Measurements from ENCODE around the gene GAB3. TPM values are rescaled to one million over a fixed set of nuclear protein-coding genes. Genes with fewer than 3 reads are reported as not detected.

Gene GAB3
- total RNA-seq, 1 experiment from 2014 or later = not detected

- H3K27me3 Mint-ChIP-seq (ENCODE audit: insufficient read depth, unreplicated experiment) = peaks cover 2% of the 10 kb centered on the region
- H3K4me1 Mint-ChIP-seq (ENCODE audit: low read depth, unreplicated experiment) = no peaks in the 10 kb centered on the region
- H3K9me3 Mint-ChIP-seq (ENCODE audit: unreplicated experiment) = no peaks in the 10 kb centered on the region
- H3K4me3 Mint-ChIP-seq (ENCODE audit: unreplicated experiment) = no peak overlapping the region
- no peak overlapping the region for H3K4me3 ChIP-seq (ENCODE audit: low read depth, low read length)
- no peaks in the 10 kb centered on the region for H3K36me3 Mint-ChIP-seq (ENCODE audit: insufficient read depth, unreplicated experiment)
- no peaks in the 10 kb centered on the region for H3K9me3 ChIP-seq
- H3K27me3 ChIP-seq (replicated peaks; ENCODE audit: control insufficient read depth, insufficient read depth, low read length) = no peaks in the 10 kb centered on the region
- no peak overlapping the region for H3K27ac Mint-ChIP-seq (ENCODE audit: unreplicated experiment)
- CTCF ChIA-PET = no interaction called here
- DNase-seq = no peak
- POLR2A ChIA-PET = no interaction called here
- TF ChIP-seq CTCF (IDR thresholded peaks at IDR 0.05; ENCODE audit: insufficient read depth in 1 of 2, low read depth in 1 of 2, low read length in 1 of 2, severe bottlenecking in 1 of 2, unreplicated experiment in 1 of 2) = no peak
- H3K36me3 ChIP-seq (ENCODE audit: control insufficient read depth, insufficient read depth, low read length) = no peaks in the 10 kb centered on the region
- BruUV-seq (replicated peaks) = no TSS peak
- intact Hi-C loops (cut with micrococcal nuclease; ENCODE audit: unreplicated experiment) = no loop called here
- no peaks in the 10 kb centered on the region for H3K4me1 ChIP-seq
Measured at GRCh38 chrX:154742613-154743012, 8.3 kb downstream of the GAB3 start.

- Mint-ChIP-seq H3K4me1 (ENCODE audit: low read depth, unreplicated experiment) (no peaks in the 10 kb centered on the region), H3K4me3 (ENCODE audit: unreplicated experiment) (no peak overlapping the region), H3K36me3 (ENCODE audit: insufficient read depth, unreplicated experiment) (no peaks in the 10 kb centered on the region), H3K9me3 (ENCODE audit: unreplicated experiment) (no peaks in the 10 kb centered on the region), H3K27ac (ENCODE audit: unreplicated experiment) (no peak overlapping the region), H3K27me3 (ENCODE audit: insufficient read depth, unreplicated experiment) (peaks cover 13% of the 10 kb centered on the region)
- POLR2A ChIA-PET = no interaction called here
- TF ChIP-seq CTCF (IDR thresholded peaks at IDR 0.05; ENCODE audit: insufficient read depth in 1 of 2, low read depth in 1 of 2, low read length in 1 of 2, severe bottlenecking in 1 of 2, unreplicated experiment in 1 of 2) = no peak
- Histone ChIP-seq H3K4me1 (no peaks in the 10 kb centered on the region), H3K9me3 (no peaks in the 10 kb centered on the region), H3K4me3 (ENCODE audit: low read depth, low read length) (no peak overlapping the region), H3K36me3 (ENCODE audit: control insufficient read depth, insufficient read depth, low read length) (no peaks in the 10 kb centered on the region), H3K27me3 (replicated peaks; ENCODE audit: control insufficient read depth, insufficient read depth, low read length) (no peaks in the 10 kb centered on the region; the same call in 1 of the 2 replicates)
- DNase-seq = no peak
- intact Hi-C loops (cut with micrococcal nuclease; ENCODE audit: unreplicated experiment) = no loop called here
- BruUV-seq (replicated peaks) = no TSS peak
- CTCF ChIA-PET = no interaction called here
Measured at GRCh38 chrX:154739952-154740465, 10.9 kb downstream of the GAB3 start.

GRCh38 chrX:154738011-154738738 lies 12.7 kb downstream of the GAB3 start:
- TF ChIP-seq CTCF (IDR thresholded peaks at IDR 0.05; ENCODE audit: insufficient read depth in 1 of 2, low read depth in 1 of 2, low read length in 1 of 2, severe bottlenecking in 1 of 2, unreplicated experiment in 1 of 2) = no peak
- no peak for DNase-seq
- Histone ChIP-seq H3K27me3 (replicated peaks; ENCODE audit: control insufficient read depth, insufficient read depth, low read length) (no peaks in the 10 kb centered on the region; the same call in 1 of the 2 replicates), H3K4me3 (ENCODE audit: low read depth, low read length) (no peak overlapping the region), H3K4me1 (no peaks in the 10 kb centered on the region), H3K36me3 (ENCODE audit: control insufficient read depth, insufficient read depth, low read length) (no peaks in the 10 kb centered on the region), H3K9me3 (no peaks in the 10 kb centered on the region)
- ChIA-PET CTCF (interaction anchor here (1.0 kb wide), 1 partner anchor 11 kb away, joined by 3 read pairs; no protein-coding TSS in a partner anchor), POLR2A (no interaction called here)
- Mint-ChIP-seq H3K9me3 (ENCODE audit: unreplicated experiment) (no peaks in the 10 kb centered on the region), H3K27me3 (ENCODE audit: insufficient read depth, unreplicated experiment) (peaks cover 13% of the 10 kb centered on the region), H3K4me3 (ENCODE audit: unreplicated experiment) (no peak overlapping the region), H3K4me1 (ENCODE audit: low read depth, unreplicated experiment) (no peaks in the 10 kb centered on the region), H3K36me3 (ENCODE audit: insufficient read depth, unreplicated experiment) (no peaks in the 10 kb centered on the region), H3K27ac (ENCODE audit: unreplicated experiment) (no peak overlapping the region)
- BruUV-seq (replicated peaks) = no TSS peak
- intact Hi-C loops (cut with micrococcal nuclease; ENCODE audit: unreplicated experiment) = no loop called here

Measured in Caco-2 (cell line).